Stimulated activated CD4-positive, alpha-beta T cell treated with anti-CD3 and anti-CD28 coated beads, Interleukin-12 subunit alpha, Interleukin-12 subunit beta, amount 100 ng/mL, for 24 hours (primary cell): ENCODE measurements around the gene WDFY2.
"Not testable (repeated sequence)": the region's sequence is repeated elsewhere in the genome, so short reads cannot be mapped to it uniquely, and the experiment has no call there.

Experiments used
- DNase-seq, 2 experiments: peaks; one replicate each; pipeline ENCODE4 v3.0.0-alpha.2; 2020; ENCODE audit warnings: low read depth in 2 of 2

WDFY2 gene

DNA sequence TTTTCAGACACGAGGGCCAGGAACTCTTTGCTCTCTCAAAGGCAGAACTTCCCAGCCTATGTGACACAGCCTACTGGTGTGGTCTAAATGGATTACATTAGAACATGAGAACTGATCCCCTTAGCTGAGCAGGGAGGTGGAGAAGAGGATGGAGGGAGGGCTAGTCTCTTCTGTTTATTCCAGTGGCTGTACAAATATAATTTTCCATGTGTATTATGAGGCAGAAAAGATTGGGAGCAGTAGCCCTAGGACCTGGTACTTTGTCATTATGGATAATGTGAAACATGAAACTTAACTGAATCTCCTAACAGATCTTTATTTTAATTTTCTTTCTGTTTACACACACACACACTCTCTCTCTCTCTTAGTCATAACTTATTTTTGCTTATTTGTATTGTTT lies 82.1 kb downstream of the WDFY2 start:
- DNase-seq: no peak

DNA sequence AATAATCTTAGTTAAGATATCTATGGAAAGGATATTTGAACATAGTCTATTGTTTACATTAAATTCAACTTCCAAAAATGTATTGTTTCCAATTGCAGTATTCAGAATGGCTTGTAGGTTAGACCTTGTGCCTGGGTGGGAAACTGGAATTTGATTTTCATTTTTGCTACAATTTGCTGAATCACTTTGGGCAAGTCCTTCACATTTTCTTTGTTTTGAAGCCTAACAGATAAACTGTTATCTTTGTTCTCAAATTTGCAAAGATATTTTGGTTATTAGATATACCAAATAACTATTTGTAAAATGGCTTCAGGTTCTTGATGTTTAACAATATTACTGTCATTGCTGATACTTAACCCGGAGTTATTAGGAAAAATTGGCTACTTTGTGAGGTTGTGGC lies 82.6 kb downstream of the WDFY2 start:
- DNase-seq: no peak

DNA sequence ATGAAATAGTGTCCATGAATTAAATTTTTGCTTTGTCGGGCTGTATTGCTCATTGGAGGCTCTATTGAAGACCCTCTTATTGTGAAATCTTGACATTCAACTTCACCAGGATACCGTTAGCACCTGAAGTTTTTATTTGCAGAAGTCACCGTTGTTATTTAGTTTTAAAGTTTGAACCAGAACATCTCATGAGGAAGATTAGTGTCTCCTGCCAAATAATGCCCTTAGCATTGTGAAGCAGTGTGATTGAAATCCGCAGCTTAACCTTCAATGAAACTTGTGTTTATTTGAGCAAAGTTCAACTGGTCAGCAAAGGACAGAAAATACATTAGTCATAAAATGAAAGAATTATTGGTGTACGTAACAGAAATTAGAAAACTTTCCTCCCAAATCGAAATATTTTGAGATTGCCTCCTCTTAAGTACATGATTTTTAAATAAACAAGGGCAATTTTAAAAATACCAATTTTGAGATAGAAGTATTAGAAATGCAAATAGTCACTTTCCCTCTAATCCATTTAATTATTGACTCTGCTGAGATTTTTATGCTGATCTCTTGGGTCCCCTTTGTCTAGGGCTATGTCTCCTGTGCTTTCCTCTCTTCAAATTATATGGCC lies 84.4 kb downstream of the WDFY2 start:
- no peak for DNase-seq

DNA sequence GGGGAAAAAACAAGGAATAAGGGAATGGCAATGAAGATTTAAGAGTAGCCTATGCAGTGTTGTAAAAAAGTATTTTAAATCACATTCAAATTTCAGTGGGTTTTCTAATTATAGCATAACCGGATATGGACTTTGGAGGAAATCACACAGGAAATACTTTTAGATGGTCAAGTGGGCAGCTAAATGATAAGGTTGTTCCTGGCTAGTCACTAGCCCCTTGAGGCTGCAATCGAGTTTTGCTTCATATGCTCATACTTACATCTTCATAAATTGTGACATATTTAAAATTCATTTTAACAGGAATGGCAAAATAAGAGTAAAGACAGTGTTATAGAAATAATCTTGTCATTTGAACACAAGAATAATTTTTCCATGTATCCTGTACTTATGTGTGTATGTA lies 88.9 kb downstream of the WDFY2 start:
- DNase-seq: no peak

DNA sequence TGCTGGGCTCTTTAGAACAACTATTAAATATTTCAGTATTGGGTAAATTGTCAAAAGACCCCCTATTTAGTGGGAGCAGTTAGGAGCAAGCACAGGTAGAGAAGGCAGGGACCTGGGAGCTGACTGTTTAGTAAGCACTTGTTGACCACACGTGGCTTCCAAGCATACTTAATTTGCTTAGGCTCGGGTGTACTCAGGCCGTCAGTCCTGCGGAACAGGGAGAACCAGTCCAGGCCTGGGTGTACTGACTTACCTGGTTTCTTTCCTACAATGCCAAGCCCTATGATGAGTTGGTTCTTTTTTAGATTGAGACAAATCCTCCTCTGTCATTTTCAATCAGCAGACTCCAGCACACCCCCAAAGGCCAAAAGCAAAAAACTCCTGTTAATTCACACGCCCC lies 90.0 kb downstream of the WDFY2 start:
- no peak for DNase-seq

DNA sequence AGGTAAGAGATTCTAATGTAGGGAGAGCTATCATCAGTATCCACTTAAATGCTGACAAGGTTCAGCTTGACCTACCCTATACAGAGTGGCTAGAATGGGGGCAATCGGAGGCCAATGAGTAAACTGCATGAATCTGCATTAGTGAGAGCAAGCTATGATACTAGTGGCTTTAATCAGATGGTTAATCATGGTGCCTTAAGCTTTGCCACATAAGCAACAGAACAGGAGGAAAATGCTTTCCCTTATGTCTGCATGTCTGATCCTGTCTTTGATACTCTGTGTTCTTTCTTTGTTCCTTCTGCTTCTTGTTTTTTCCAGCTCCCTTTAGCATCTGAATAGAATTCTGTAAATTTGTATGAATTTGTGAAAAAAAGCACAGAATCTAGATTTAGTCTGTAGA lies 91.1 kb downstream of the WDFY2 start:
- no peak for DNase-seq

DNA sequence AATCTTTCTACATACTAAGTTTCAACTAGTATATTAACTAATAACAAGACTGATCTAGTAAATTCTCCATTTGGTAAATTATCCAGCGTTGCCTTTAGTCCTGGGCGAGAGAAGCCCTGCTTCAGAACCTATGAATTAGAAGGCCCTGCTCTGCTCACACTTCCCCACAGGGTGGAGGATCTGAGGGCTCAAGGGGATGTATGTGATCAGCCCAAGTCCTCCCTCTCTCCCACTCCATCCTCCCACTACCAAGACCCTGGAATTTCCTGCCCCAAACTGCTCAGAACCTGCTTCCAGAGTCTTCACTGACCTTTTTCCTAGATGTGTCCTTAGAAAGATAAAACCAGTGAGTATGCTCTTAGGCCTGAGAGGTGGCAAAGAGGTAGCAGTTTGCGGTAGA lies 91.6 kb downstream of the WDFY2 start:
- DNase-seq: no peak

DNA sequence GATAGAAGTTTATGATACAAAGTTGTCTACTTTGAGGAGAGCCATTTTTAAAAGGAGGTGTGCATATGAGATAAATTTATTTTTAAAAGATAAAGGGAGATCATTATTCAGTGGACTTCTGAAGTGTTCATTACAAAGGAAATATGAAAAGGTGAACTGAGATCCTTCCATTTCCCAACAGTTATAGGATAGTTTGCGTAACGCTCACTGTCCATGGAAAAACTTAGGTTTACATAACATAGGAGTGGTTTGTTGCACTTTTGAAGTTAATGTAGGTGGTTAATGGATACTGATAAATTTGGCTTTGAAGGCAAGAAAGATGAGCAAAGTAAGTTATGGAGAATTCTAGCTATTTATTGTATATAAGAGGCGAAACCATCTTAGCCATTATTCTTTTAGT lies 92.5 kb downstream of the WDFY2 start:
- DNase-seq: no peak

DNA sequence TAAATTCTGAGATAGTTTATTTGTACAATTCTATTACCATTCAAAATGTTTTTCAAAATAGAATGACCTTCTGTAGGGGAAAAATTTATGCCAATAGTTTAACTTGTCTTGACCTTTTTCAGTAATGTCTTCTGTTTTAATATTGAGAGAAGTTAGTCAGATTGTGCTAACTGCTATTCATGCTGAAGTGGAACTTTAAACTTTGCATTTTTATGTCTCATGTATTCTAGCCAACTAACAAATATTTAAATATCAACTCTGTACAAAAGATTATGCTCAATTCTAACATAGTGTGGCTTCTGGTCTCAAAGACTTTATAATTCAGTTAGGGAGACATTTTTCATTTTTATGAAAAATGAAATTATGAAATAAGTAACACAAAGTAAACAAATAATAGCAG lies 94.2 kb downstream of the WDFY2 start:
- no peak for DNase-seq

DNA sequence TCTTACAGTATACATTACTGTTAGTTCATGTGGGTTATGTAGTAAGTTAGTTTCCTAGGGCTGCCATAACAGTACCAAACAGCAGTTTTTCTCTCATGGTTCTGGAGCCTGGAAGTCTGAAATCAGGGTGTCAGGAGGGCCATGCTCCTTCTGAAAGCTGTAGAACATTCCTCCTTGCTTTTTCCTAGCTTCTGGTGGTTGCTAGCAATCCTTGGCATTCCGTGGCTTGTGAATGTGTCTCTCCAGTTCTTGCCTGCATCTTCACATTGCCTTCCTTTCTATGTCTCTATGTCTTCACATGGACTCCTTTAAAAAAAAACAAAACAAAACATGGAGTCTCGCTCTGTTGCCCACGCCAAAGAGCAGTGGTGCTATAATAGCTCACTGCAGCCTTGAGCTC lies 95.4 kb downstream of the WDFY2 start:
- DNase-seq: no peak

DNA sequence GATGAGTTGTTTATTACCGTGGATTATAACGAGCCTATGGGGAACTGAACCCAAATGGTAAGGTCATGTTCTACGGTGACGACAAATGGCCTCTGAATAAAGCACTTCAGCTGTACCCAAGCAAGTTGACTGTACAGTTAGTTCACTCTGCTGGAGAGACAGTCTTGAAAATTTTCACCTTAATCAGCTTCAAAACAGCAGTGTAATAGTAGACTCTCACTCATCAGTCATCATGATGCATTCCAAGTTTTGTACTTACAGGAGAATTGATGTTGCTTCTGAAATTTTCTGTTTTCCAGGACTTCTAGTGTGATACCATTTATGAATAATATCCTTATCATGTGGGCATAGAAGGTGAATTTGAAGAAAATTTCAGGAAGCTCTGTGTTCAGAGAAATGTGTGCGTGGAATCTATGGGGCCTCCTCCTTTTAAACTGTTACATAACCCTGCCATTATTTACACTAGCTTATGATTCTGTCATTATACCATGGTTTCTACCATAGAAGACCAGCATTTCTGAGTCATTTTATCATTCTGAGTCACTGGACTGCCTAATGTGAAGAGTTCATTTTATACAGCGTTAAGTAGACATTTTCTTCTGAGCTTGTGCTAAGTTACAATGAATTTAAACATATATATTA lies 96.9 kb downstream of the WDFY2 start:
- DNase-seq: no peak

DNA sequence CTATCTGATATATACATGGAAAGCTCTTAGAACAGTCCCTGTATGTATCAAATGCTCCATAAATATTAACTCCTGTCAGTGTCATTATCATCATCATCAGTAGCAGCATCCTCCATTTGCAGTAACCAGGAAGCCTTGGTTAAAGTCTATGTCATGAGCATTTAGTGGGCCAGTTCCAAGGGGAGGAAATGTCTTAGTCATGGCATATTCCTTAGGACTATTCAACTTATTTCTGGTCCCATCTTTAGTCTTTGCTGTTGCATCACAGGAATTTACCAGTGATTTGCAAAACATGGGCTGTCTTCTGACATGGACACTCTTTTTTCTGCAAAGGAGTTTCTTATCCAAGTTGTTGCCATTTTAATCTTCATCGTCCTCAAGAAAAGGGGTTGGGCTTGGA lies 98.4 kb downstream of the WDFY2 start:
- DNase-seq: no peak

DNA sequence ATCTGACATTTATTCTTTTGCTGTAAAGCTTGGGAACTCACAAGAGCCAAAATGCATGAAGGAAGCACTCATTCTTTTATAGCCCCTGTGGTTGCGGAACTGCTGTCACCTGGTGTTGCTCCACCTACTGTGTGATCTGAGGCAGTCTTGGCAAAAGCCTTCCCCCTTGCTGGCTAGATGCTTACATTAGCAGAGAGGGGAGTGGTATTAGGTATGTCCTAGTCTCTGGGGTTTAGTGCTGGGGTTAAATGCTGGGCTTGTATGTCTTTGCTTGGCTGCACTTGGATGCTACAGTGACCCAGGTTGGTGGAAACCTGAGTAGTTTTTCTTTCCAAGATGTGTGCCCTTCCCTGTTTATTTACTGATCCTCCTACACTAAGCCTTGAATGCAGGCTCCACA lies 99.3 kb downstream of the WDFY2 start:
- no peak for DNase-seq

DNA sequence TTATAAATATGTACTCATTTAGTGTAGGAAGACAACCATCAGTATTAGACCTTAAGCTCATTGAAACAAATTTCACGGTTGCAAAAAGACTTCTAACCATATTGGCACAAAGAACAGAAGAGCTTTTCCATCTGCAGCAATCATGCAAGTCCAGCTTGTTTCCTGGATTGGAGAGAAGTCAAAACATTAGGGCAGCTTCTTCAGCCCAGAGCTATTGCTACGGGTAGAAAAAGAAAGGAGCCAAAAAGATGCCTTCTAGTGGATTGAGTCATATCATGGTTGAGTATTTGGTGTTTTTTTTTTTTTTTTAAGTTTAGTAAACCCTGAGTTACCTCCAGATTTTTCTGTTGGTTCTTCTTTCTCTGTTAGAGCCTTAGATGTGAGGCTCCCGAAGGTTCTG lies 99.8 kb downstream of the WDFY2 start:
- no peak for DNase-seq

DNA sequence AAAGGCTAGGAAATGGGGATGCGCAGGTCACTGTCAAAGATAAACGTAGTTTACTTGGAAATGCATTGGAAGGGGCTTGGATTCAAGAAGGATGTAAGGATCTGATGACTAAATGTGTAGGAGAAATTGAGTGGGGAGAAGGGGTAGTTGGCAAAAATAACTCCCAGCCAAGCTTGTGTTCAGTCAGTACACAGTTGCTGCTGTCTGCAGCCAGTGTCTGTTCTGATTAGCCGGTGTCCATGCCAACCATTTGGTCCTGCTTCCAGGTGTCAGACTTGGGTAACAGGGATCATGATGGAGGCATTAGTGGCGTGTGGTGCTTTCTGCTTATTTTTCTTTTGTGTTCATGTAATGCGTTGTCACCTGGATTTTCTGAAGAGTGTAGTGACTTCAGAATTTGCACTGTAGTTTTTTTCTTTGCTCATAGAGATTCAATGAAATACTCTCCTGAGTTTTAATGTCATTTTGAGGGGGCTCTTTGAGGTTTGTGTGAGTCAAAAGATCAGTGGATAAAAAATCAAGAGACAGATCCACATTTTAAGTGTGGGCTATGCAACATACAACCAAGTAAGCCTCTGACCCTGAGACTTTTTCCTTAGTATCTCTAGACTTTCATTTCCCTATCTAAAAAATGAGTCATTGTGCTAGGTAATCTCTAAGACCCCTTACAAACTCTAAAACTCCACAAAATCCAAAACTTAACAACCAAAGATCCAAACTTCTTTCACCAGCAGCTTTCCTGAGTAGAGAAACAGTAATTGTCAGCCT lies 103.9 kb downstream of the WDFY2 start:
- DNase-seq: no peak

DNA sequence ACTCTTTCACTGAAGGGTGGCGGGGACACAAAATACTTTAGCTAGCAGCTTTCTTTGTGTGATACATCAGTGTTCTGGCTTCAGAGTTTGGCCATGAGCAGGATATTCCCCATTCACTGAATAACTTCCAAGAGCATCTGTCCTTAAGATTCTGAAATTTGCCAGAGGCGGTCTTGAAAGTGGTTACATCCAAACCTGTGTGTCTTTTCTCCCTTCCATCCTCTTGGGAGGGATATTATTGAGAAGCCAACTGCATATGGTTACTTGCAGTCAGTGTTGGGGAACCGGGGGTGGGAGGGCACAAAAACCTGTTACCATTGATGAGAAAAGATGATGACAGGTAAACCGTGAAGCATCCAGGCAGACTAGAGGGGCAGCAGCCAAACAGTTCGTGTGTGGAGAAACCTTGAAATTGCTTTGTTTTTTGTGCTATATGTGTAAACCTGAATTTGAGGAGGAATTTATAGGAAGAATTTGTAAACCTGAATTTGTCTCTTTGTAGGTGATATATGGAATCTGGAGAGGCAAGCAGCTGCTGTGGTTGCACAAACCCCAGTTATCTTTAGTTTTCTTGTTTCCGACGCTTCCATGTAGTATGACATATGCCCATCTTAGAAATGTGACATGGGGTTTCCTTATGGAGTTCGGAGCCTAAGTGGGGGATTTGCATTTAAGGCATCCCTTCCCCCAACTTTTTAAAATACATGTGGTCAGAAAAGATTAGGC lies 104.8 kb downstream of the WDFY2 start:
- DNase-seq: no peak

DNA sequence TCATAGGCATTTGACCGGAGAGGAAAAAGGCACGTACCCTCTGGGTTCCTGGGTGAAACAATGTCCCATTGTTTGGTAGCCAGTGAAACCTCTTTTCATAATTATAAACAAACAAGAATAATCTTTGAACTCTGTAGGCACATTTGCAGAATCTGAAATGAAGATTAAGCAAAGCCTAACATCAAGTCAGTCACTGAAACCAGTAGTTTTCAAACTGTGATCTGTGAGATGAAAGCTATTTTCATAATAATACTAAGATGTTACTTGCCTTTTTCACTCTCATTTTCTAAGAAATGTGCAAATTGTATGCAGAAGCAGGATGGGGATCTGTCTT lies 105.4 kb downstream of the WDFY2 start:
- DNase-seq: no peak

DNA sequence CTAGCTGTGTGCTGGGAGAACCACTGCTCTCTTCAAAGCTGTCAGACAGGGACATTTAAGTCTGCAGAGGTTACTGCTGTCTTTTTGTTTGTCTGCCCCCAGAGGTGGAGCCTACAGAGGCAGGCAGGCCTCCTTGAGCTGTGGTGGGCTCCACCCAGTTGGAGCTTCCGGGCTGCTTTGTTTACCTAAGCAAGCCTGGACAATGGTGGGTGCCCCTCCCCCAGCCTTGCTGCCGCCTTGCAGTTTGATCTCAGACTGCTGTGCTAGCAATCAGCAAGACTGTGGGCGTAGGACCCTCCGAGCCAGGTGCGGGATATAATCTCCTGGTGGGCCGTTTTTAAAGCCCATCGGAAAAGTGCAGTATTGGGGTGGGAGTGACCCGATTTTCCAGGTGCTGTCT lies 111.4 kb downstream of the WDFY2 start:
- DNase-seq: not testable (repeated sequence)

DNA sequence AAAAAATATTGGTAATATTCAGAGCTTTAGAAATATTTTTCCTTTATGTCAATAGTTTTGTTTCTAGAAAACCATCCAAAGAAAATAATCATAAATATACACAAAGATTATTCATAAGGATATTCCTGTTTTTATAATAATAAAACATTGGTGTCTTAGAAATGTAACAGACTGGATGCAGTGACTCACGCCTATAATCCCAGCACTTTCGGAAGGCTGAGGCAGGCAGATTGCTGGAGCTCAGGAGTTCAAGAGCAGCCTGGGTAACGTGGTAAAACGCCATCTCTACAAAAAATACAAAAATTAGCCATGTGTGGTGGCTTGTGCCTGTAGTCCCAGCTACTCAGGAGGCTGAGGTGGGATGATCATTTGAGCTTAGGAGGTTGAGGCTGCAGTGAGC lies 112.9 kb downstream of the WDFY2 start:
- no peak for DNase-seq

DNA sequence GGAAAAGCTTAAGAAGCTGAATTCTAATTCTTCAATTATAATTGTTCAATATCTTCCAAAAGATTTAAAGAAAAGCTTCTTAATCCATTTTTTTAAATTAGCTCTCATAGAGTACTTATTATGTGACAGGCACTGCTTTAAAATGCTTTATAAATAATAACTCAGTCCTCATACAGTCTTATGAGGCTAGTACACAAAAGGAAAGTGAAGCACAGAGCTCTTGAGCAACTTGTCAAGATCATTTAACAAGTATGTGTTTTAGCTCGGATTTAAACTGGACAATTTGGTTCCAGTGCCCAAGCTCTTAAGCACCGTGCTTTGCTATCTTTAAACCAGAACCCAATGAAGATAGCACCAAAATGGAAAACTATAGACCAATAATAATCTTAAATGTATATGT lies 113.6 kb downstream of the WDFY2 start:
- no peak for DNase-seq

DNA sequence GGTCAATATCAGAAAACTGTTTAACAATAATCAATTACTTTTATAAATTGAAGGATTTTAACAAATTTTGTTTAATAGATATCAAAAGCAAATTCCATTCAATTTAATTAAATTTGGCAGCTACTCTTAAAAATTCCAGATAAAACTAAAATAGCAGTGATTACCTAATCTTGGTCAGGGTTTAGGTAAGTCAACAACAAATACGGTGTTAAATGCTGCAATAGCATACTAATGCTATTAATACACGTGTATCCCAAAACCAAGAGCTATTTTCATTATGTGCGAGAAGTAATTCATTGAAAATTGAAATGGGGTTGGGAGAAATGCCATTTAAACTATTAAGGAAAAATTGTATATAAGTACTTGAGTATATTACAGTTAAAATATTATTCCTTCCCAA lies 114.1 kb downstream of the WDFY2 start:
- DNase-seq: no peak

DNA sequence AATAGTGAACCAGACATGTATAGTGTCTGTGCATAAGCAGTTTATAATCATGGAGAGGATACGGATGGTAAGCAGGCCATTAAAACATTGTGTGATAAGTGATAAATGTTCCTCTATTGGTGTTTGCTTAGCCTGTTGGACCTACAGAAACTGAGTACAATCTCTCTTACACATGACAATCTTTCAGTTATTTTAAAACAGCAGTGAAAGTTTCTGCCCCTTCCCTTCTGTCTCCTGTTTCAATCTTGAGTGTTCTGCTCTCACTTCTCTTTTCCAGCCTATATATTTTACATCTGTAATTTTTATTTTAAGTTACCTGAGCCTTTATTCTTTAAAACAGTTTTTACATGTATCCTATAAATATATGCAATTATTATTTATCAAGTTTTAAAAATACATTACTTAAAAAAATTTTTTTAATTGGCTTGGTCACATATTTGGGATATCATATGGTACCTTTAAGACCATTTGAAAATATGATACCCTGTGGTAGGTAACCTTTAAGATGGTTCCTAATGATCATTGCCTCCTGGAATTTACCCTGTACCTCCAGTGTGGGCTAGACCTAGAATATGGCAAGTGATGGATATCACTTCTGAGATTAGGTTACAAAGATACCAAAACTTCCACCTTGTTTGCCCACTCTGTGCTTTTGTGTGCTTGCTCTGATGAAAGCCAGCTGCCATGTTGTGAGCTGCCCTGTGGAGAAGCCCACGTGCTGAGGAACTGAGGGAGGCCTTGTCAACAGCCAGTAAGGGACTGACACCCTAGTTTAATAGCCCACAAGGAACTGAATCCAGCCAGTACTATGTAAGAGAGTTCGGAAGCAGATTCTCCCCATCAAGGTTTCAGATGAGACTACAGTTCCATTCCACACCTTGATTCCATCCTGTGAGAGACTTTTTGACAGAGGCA lies 120.4 kb downstream of the WDFY2 start:
- DNase-seq: no peak
